NCI-H748 treated with DMSO at 0.1 percent for 48 hours (cell line): Measurements from ENCODE around the gene RASAL1.
"Not testable (repeated sequence)": the region's sequence is repeated elsewhere in the genome, so short reads cannot be mapped to it uniquely, and the experiment has no call there.

Experiments
- DNase-seq: peaks from one replicate; lab custom pipeline; 2025; lab: John Stamatoyannopoulos, UW

The RASAL1 gene

DNA sequence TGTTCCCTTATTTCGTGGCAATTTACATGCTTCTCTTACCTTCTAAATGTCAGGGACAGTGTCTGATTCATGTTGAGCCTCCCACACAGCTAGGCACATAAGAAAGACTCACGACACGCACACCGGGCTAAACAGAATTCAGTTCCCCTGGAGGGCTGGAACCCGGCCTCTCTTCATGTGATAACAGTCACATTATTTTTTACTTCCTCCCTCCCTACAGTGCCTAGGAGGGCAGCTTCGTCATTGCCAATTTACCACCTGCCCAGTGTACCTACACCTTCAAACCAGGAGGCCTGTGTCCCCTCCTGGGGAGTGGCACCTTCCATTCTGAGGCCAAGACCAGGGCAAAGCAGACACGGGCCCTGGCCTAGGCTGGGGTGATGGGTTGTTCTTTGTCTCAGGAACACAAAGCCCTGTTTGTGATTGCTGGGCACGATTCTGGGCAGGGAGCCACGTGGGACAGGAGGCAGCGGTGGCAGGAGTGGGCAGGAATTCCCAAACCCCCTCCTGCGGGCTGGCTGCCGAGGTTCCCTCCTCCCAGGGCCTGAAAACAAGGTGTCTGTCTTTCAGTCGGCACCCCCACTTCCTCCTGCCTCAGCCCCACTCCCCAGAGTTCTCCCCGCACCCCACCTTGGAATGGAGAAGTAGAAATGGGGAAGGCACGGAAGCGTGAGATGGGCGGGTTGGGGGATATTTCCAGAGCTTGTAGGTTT is 6.8 kb upstream of the RASAL1 start:
- DNase-seq = no peak

DNA sequence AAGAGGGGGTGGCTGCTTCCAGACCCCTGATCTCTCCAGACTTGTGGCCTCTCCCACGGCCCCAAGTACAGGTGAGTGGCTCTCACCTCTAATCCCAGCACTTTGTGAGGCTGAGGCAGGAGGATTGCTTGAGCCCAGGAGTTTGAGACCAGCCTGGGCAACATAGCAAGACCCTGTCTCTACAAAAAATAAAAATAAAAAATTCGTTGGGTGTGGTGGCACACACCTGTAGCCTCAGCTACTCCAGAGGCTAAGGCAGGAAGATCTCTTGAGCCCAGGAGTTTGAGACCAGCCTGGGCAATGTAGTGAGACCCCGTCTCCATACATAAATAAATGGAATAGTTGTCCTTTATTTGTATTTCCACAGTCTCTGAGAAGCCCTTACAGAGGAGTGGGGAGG is 6.2 kb upstream of the RASAL1 start:
- DNase-seq = not testable (repeated sequence)

DNA sequence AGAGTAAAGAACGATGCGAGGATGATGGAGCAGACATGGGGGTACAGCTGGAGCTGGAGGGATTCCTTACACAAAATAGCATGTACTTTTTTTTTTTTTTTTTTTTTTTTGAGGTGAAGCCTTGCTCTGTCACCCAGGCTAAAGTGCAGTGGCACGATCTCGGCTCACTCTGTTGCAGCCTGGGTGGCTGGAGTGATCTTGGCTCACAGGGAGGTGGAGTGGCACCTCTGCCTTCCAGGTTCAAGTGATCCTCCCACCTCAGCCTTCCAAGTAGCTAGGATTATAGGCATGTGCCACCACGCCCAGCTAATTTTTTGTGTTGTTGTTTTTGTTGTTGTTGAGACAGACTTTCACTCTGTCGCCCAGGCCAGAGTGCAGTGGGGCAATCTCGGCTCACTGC is 5.1 kb upstream of the RASAL1 start:
- DNase-seq = no peak

DNA sequence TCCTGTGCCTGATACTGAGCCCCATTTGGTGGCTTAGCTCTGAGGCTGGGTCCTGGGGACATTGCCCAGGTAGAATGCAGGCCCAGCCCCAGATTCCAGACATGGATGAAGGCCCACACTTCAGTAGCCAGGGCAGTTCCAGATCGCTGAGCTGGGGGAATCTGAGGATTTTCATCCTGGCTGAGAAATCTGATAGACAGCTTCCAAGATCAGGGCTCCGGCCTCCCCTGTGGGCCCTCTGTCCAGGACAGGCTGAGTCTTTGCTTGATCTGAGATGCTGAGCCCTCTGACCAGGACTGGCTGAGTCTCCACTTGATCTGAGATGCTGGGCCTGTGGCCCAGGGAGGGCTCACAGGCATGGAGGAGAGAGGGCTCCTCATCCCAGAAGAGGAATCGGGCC is 3.3 kb upstream of the RASAL1 start:
- no peak for DNase-seq

DNA sequence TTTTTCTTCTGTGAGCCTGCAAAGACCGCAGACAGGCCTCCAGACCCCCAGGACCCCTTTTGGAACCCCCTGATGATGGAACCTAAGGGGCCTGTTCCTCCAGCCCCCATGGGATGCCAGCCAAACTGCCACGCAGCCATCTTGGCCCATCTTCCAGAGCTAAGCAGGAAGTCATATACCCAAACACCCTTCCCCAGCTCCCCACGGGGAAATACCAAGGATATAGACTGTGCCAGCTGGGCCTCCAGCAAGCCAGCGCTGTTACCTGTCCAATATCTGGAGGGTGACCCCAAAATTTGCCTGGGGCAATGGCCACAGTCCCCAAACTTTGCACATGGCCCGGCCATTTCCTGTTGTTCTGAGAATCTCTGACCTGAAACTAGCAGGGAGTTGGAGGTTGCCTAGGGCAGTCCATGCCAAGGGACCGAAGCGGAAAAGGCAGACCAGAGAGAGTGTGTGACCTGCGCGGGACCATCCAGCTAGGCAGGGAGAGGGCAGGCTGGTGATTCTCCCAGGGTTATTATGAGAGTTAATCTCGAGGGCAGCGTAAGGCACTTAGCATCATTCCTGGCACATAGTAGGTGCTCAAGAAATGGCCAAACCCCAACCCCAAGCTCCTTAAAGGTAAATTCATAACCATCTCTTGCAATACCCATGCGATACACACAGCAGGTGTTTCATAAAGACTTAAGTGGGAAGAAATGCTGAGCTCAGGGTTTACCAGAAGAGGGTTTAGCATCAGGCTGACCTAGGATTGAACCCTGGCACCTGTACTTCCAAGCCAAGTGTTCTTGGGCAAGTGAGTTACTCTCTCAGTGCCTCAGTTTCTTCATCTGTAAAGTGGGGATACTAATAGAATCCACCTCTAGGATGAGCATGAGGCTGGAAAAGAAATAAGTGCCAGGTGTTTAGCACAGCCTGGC is 2.6 kb upstream of the RASAL1 start:
- DNase-seq = no peak

DNA sequence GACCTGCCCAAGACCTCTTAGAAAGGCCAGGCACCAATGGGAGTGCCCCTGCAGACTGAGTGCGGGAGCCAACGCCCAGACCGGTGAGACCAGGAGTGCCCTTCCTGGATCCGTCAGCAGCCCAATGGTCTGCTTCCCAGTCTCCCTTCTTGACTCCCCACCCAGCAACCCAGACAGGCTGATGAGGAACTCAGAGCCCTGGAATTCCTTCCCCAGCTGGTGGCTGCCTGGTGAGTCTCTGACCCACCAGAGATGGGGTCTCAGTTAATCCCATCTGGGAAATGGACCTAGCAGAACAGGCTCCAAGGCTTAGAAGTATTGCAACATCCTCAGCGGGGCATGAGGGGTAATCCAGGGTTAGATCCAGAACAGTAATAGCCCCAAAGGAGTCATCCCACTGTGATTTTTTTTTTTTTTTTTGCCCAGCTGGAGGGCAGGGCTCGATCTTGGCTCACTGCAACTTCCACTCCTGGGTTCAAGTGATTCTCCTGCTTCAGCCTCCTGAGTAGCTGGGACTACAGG is 1.5 kb upstream of the RASAL1 start:
- no peak for DNase-seq

DNA sequence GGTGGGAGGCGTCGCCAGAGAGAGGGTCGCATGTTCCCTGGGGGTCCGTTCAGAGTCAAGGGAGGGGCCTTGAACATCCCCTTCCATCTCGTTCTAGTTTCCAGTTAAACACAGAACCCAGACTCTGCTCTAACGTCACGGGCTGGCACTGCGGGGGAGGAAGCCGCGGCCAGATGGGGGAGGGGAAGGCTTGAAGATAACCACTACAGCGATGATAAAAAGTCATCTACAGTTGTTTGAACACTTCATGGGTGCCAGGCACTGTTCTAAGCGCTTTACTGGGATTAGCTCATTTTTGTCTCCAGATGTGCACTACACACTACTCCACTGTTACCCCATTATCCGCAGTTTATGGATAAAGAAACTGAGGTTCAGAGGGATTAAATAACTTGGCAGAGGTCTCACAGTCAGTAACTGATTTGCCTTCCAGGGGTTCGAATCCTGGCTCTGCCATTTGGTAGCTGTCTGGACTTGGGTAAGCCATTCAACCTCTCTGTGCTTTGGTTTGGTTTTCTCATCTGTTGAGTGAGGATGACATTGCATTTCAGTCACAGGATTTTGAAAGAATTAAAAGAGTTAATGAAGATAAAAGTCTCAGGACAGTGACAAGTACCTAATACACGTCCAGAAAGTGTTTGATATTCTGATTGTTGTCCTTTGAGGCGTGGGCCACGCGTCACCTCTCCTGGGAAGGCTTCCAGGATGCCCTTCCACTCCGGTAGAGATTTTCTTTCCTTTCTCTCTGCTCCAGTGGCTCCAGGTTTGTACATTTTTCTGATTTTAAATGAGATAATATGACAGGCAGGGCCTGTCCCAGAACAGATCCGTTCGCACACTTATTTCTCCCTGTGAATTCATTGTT is 798 bp upstream of the RASAL1 start:
- DNase-seq = no peak

DNA sequence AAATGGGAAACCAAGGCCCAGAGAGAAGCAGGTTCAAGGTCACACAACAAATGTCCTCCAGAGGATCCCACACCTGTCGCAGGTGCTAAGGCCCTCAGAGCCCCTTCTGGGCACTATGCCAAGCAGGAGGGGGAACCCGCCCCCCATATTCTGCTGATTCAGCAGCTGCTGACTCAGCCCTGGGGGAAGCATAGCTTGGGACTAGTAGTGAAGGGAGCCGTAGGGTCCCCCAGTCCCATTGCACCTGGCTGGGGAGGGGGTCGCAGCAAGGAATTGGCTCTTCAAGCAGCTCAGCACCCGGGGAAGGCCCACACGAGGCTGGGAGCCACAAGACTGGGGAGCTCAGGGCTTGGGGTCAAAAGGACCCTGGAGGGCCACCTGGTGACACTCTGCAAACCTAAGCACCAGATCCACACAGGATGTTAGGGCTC is 1.0 kb downstream of the RASAL1 start:
- no peak for DNase-seq

DNA sequence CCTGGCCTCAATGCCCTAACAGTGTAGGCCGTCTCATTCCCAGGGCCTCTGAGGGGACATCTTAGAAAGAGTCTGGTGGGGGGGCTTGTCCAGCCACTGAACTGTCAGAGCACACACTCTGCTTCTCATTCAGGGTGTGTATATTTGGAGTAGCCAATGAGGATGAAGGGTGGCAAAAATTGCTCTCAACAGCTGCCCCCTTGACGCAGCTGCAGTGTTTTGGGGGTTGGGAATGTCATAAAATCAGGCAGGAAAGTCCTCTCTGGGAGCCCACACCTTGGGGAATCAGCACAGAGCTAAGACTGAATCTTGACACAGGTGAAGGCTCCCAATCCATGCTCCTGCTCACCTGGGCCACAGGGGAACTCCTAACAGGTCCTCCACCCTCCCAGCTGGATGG is 1.5 kb downstream of the RASAL1 start:
- no peak for DNase-seq

DNA sequence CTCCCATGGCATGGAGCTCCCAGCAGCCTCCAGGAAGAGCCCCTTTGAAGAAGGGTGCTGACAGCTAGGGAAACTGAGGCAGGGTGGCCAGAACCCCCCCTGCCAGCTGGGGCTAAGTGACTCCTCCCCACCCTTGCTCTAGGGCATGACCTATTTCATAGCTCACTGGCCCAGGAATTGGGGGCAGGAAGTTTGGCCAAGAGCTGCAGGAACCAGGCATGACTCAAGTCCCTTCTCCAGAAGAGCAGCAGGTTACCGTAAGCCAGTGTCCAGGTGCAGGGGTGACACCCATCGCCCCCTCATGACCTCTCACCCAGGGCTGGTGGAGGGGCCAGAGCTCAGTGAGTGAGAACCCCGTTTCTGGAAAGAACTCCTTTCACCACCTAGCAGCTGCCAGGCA is 1.9 kb downstream of the RASAL1 start:
- DNase-seq = no peak

DNA sequence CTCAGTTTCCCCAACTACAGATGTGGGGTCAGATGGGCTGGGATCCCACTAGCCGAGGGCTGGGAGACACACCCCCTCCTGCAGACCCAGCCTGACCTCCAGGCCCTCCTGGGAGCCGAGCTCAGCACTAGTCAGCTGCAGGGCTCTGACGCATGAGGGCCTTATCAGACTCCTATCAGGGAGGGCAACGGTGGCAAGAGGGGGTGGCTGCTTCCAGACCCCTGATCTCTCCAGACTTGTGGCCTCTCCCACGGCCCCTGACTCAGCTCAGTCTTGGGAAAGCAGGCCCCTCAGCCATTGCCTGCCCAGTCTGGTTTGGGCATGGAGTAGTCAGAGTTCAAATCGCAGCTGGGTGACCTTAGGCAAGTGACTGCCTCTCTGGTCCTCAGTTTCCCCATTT is 2.5 kb downstream of the RASAL1 start:
- no peak for DNase-seq

DNA sequence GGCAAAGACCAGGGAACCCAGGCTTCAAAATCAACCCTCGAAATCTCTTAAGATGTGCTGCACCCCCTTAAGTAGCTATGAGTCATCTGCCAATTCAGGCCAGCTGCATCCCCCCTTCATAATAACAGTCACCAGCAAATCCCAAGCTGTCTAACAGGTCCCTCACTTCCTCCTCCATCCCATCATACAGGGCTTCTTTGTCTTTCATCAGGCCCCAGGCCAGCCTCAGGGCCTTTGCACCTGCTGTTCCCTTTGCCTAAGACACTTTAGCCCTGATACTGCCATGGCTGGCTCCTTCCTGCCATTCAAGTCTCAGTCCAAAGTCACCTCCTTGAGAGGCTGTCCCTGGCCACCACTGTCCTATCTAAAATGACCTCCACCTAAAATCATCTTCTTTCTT is 4.0 kb downstream of the RASAL1 start:
- DNase-seq = no peak

DNA sequence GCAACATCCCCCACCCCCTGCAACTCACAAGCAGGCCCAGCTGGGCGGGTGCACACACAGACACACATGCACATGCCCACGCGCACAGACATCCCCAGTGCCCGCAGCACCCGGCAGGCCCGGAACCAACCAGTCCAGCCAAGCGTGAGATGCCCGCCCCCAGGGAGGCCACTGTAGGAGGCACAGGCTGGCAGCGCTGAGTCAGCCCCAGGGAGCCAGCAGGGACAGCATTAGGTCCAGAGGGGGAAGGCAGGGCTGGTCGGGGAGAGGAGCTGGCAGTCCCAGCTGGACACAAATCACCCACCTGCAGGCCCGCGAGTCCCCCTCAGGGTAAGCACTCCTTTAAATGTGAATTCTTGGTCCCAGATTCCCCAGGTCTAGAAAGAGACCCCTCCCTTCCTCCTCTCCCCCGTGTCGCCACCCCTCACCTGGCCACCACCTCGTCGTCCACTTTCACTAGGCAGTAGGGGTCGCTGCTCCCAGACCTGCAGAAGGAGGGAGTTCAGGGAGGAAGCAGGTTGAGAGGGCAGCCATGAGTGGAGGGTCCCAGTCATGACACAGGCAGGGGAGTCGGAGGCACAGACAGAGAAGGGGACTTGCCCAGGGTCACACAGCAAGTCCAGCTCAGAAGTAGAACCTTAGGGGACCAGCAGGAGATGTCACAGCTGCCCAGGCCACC is 5.0 kb downstream of the RASAL1 start:
- no peak for DNase-seq

DNA sequence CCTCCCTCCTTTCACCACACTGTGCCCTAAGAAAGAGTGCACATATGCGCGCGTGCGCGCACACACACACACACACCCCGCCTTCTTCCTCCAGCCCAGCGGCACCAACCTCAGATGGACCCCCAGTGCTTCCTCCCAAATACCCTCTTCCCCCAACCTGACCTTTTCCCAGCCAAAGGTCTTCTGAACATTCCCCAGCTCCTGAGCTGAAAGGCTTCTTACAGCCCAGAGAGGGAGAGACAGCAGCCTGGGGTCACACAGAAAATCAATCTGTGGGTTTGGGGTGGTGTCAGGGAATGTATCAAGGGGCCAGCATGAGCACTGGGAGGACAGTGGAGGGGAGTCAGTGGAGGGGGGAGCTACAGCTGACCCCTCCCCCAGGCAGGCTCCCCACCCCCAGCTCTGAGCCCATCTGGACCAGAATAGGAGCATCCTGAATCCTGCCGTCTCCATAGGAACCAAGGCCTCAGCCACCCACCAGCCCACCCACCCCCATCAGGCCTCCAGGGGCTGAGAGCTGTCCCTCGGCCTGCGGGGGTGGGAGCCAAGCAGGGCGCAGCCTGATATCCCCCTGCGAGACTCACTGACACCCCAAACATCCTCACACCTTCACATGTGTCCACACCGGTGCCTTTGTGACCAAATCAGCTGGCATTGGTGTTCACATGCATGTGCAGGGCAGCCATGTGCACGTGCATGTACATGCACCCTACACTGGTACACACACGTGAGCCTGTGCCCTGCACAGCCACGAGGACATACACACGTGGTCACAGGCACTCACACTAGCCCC is 5.7 kb downstream of the RASAL1 start:
- DNase-seq = no peak

DNA sequence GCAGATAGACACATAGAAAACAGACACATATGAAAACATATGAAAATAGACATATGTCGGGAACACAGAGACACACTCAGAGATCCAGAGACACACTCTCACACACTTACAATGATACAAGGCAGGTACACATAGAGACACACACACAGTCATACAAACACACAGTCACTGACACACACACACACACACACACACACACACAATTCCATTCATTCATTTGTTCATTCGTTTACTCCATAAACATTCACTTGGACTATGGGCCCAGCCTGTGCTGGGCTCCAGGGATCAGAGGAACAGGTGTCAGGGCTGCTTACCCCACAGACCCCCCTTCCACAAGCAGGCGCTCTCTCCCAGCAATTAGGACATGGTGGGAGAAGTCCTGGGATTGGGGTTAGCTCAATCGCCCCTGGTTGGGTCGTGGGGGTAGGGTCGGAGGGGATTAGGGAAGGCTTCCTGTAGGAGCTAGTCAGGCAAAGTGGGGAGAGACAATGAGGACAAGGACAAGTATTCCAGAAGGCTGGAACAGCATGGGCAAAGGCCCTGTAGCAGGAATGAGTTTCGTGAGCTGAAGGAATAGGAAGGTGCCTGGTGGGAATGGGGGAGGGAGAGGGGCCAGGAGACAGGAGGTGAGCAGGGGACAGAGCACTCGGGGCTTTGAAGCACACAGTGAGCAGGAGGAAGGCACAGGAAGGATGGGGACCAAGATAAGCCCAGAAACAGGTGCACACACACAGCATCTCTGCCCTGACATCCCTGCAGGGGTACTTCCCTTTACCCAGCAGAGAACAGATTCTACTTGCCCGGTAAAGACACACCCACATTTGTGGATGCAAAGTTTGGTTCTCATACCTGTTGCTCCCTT is 6.5 kb downstream of the RASAL1 start:
- no peak for DNase-seq

DNA sequence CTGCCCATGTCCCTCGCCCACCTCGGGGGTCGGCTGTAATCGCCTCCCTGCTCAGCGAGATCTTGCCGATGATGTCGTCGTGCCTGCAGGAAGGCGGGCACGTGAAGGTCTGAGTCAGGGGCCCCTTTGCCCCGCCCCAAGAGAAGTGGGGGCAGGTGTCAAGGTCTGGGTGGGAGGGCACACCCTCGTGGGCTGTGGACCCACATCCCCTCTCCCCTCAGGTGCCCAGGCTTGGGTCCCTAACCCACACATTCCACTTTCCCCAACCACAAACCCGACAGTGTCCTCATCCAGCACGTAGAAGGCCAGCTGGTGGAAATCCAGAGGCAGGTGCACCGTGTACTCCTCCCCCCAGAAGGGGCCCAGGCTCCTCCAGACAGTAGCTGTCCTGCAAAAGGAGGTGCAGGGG is 7.8 kb downstream of the RASAL1 start:
- no peak for DNase-seq

DNA sequence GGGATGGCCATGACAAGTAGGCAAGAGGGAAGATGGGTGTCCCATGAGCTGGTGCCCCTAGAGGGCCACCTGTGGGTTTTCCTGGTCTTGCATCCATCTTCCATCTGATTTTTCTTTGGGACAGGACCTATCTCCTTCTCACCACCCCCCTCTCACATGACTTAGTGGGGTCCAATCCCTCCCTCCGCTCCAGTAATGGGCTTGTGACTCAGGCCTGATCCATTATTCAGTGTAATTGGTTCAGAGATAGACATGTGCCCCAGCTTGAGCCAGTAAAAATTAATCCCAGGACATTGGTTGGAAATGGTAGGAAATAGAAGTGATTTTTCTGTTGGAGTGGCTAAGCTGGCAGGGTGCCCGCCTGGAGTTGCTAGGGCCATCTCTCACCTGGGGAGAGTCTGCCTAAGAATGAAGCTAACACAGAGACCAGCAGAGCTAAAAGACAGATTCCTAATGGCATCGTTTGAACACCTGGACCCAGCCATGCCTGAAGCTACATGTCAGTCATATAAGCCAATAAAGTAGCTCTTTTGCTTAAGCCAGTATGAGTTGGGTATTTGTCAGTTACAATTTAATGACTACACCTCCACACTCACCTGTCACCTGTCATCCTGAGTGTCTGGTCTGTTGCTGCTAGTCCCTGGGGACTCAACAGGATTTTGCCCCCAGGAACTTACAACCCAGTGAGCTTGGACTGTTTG is 14.7 kb downstream of the RASAL1 start:
- no peak for DNase-seq

DNA sequence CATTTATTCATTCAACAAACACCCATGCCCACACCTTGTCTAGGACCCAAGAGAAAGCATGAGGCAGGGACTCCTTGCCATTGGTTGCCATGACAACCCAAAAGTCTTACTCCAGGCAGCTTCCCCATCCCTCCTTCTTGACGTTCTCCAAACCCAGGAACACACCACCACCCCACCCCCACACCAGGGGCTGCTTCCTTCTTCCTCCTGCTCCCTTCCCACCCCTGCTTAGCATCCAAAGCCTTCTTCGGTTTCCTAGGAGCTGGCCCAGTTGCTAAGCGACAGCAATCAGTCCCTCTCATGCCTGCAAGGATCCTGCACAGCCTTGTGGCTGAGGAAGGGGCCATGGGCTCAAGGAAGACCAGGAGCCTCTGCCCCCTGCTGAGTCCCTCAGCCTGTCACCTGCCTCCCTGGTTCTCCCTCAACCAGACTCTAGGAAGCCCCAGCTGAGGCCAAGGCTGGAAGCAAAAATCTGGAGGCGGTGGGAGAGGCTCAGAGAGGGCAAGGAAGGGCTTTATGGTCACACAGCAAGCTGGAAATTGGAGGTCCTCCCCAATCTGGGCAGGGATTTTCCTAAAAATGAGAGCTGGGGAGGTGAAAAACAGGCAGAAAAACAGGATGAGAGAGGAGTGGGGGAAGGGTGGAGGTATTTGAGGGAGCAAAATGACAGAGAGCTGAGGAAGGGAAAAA is 15.4 kb downstream of the RASAL1 start:
- no peak for DNase-seq

DNA sequence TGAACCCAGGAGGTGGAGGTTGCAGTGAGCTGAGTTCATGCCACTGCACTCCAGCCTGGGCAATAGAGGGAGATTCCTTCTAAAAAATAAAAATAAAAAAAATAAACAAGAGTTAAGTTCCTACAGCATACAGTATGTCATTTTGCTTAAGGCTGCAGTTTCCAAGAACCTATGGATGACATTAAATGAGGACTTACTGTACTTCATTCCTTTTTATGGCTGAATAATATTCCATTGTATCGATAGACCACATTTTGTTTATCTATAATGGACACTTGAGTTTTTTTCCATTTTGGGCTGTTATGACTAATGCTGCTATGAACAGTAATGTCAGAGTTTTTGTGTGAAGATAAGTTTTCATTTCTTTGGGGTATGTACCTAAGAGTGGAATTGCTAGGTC is 17.4 kb downstream of the RASAL1 start:
- DNase-seq = no peak
